Trophoblast cell (in vitro differentiated cells and primary cell): ENCODE data around the gene EFNA4.

Experiments used
- DNase-seq, 2 donors: peaks; one replicate each; pipeline ENCODE4 v3.0.0-alpha.2; 2016
- H2AFZ ChIP-seq: 2 replicates; pipeline ENCODE4 v1.6.1; 2013; ENCODE audit warnings: low read length, moderate library complexity, mild to moderate bottlenecking; ENCODE audit not compliant: insufficient read depth, poor library complexity
- H2AK5ac ChIP-seq: 2 replicates; pipeline ENCODE4 v1.6.1; 2013; ENCODE audit warnings: mild to moderate bottlenecking, low read length
- H2BK120ac ChIP-seq: 2 replicates; pipeline ENCODE4 v1.6.1; 2013; ENCODE audit warnings: low read length, mild to moderate bottlenecking, moderate library complexity; ENCODE audit not compliant: insufficient read depth, poor library complexity
- H2BK12ac ChIP-seq: 2 replicates; pipeline ENCODE4 v1.6.1; 2013; ENCODE audit warnings: mild to moderate bottlenecking, low read length, moderate library complexity
- H2BK5ac ChIP-seq: 2 replicates; pipeline ENCODE4 v1.6.1; 2013; ENCODE audit warnings: low read length, low read depth, moderate library complexity, mild to moderate bottlenecking; ENCODE audit not compliant: poor library complexity
- H3K14ac ChIP-seq: 2 replicates; pipeline ENCODE4 v1.6.1; 2013; ENCODE audit warnings: mild to moderate bottlenecking, low read length
- H3K18ac ChIP-seq: 2 replicates; pipeline ENCODE4 v1.6.1; 2013; ENCODE audit warnings: mild to moderate bottlenecking, low read length
- H3K23ac ChIP-seq: 2 replicates; pipeline ENCODE4 v1.6.1; 2013; ENCODE audit warnings: low read length
- H3K27ac ChIP-seq: 2 replicates; pipeline ENCODE4 v1.5.1; 2013; ENCODE audit warnings: low read depth, mild to moderate bottlenecking, inconsistent platforms, low read length, moderate library complexity
- H3K27me3 ChIP-seq: 2 replicates; pipeline ENCODE4 v1.6.1; 2013; ENCODE audit warnings: inconsistent platforms, mild to moderate bottlenecking, low read length, moderate library complexity; ENCODE audit not compliant: insufficient read depth
- H3K36me3 ChIP-seq, 2 experiments: 1 replicate in 1 of 2; 2 replicates in 1 of 2; pipeline ENCODE4 v1.6.1; 2013; ENCODE audit warnings: low read length in 2 of 2, mild to moderate bottlenecking in 2 of 2, moderate library complexity in 1 of 2; ENCODE audit not compliant: insufficient read depth in 2 of 2, control insufficient read depth in 1 of 2
- H3K4ac ChIP-seq: 2 replicates; pipeline ENCODE4 v1.6.1; 2013; ENCODE audit warnings: low read depth, mild to moderate bottlenecking, low read length, moderate library complexity
- H3K4me1 ChIP-seq, 2 experiments: 1 replicate in 1 of 2; 2 replicates in 1 of 2; pipeline ENCODE4 v1.6.1; 2013; ENCODE audit warnings: low read length in 2 of 2, mild to moderate bottlenecking in 2 of 2, moderate library complexity in 1 of 2; ENCODE audit not compliant: insufficient read depth in 2 of 2, control insufficient read depth in 1 of 2
- H3K4me2 ChIP-seq: 2 replicates; pipeline ENCODE4 v1.6.1; 2013; ENCODE audit warnings: inconsistent platforms, mild to moderate bottlenecking, low read length, moderate library complexity
- H3K4me3 ChIP-seq: 2 replicates; pipeline ENCODE4 v1.5.1; 2013; ENCODE audit warnings: mild to moderate bottlenecking, low read depth, low read length, inconsistent platforms
- H3K79me1 ChIP-seq: one replicate; pipeline ENCODE4 v1.6.1; 2013; ENCODE audit warnings: low read length
- H3K79me2 ChIP-seq: 2 replicates; pipeline ENCODE4 v1.6.1; 2013; ENCODE audit warnings: low read length, mild to moderate bottlenecking; ENCODE audit not compliant: control insufficient read depth, insufficient read depth, poor library complexity
- H3K9ac ChIP-seq: 2 replicates; pipeline ENCODE4 v1.6.1; 2013; ENCODE audit warnings: mild to moderate bottlenecking, low read length
- H3K9me3 ChIP-seq: 2 replicates; pipeline ENCODE4 v1.6.1; 2013; ENCODE audit warnings: low read depth, mild to moderate bottlenecking, control low read depth, inconsistent platforms, low read length; ENCODE audit not compliant: insufficient read depth
- H4K12ac ChIP-seq: 2 replicates; pipeline ENCODE4 v1.6.1; 2013; ENCODE audit warnings: low read depth, mild to moderate bottlenecking, low read length, moderate library complexity
- H4K8ac ChIP-seq: 2 replicates; pipeline ENCODE4 v1.6.1; 2013; ENCODE audit warnings: low read depth, mild to moderate bottlenecking, low read length, moderate library complexity
- H4K91ac ChIP-seq: one replicate; pipeline ENCODE4 v1.6.1; 2013; ENCODE audit warnings: low read depth, mild to moderate bottlenecking, low read length, moderate library complexity
- WGBS: extraction: QIAGEN DNeasy Blood & Tissue Kit; methylation state at CpG from one replicate; pipeline ENCODE4 v1.1.7; 2013; ENCODE audit warnings: missing lambda C conversion rate; ENCODE audit not compliant: insufficient read length, insufficient coverage; ENCODE audit errors: extremely low coverage; 5-methylcytosine and 5-hydroxymethylcytosine counted together

EFNA4 gene

DNA sequence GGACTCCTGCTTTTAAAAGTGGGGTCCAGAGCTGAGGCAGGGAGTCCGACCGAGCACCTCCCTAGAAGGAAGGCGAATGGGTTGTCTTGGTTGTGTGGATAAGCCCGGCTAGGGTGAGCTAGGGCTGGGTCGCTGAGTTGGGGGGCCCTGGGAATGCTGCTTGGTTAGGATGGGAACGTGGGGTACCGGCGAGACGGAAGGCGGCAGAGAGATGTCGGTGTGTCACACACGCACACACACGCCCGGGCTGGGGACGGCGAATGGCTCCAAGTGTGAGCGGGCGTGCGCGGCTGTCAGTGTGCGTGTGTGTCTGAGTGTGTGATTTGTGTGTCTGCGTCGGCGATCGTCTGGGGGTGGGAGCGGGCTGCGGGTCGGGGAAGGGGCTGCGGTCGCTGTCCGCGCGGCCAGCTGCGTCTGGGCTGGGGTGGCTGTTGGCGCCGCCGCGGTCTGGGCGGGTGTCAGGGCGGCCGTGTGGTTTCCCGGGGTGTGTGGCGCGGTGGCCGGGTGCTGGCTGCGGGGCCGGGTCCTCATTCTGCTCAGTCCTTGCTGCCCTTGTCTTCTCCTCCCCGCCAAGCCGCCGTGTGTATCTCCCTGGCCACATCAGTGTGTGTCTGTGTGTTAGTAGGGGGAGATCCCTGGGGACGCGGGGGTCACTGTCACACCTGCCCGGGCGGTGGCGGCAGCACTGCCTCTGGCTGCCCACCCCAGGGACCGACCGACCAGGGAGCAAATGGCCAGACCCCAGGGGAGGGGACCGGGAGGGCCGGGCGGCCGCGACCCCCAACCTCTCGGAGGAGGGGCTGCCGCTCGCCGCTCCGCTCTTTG lies 16.2 kb downstream of the EFNA4 start:
- no CpG with 5 or more reads among the region's 67 CpGs for WGBS
- H3K23ac ChIP-seq, result peak overlapping the region; percentile 86
- H3K18ac ChIP-seq, result no peak overlapping the region
- H3K27ac ChIP-seq, result no peak overlapping the region
- H2AFZ ChIP-seq, result no peak overlapping the region
- H2BK5ac ChIP-seq, result no peak overlapping the region
- H3K36me3 ChIP-seq, result no peaks in the 10 kb centered on the region
- no peak for DNase-seq
- no peaks in the 10 kb centered on the region for H3K79me2 ChIP-seq
- no peak overlapping the region for H2AK5ac ChIP-seq
- H3K4me2 ChIP-seq, result peak overlapping the region; percentile 79
- H4K91ac ChIP-seq, result no peak overlapping the region
- no peak overlapping the region for H4K12ac ChIP-seq
- H4K8ac ChIP-seq, result no peak overlapping the region
- peaks cover 51% of the 10 kb centered on the region for H3K27me3 ChIP-seq
- no peak overlapping the region for H3K14ac ChIP-seq
- peaks cover 8% of the 10 kb centered on the region for H3K9me3 ChIP-seq
- no peak overlapping the region for H2BK120ac ChIP-seq
- H3K79me1 ChIP-seq, result no peaks in the 10 kb centered on the region
- H3K4me1 ChIP-seq, result peaks cover 21 to 32% of the 10 kb centered on the region in 2 experiments
- H2BK12ac ChIP-seq, result no peak overlapping the region
- H3K4me3 ChIP-seq, result no peak overlapping the region
- H3K9ac ChIP-seq, result no peak overlapping the region
- no peak overlapping the region for H3K4ac ChIP-seq

DNA sequence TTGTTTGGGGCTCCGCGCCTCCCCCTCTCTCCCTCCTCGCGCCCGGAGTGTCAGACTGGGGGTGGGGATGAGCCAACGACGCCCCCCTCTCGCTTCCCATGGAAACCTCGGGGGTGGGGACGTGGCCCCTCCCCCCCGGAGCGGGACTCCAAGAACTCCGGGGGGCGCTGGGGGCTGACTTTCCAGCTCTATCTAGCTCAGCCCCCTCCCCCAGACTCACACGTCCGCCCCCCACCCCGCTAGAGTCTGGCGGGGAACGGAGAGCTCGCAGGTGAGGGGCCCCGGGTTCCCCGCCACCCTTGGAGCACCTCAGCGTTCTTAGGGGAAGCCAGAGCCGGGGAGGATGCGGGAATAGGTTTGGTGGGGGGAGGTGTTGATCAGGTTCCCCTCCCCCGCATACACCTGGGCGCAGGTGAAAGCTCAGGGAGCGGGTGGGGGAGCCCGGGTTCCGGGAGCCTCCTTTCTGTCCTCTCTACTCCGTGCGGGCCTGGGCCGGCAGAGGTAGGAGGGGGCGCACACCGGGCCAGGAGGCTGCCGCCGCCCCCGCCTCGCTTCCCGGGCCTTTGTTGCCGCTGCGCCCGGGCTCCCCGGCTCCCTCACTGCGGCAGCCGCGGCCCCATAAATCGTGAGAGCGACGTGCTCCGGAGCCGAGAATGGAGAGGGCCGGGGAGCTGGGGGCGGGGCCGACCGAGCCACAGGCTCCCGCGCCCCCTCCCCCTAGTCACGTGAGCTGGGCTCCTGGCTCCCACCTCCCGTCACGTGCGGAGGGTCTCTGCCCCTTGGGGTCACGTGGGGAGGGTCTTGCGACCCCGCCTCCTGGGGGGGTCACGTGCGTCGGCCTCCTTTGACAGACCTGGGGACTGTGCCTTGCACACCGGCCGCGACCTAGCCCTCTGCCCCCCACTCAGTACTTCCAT lies 17.0 kb downstream of the EFNA4 start:
- H3K4me2 ChIP-seq, result peak overlapping the region; percentile 79
- no peak overlapping the region for H4K91ac ChIP-seq
- H3K4me1 ChIP-seq, result peaks cover 23 to 35% of the 10 kb centered on the region in 2 experiments
- H3K4ac ChIP-seq, result no peak overlapping the region
- H2AK5ac ChIP-seq, result no peak overlapping the region
- no peak overlapping the region for H2BK120ac ChIP-seq
- no CpG with 5 or more reads among the region's 71 CpGs for WGBS
- H3K79me2 ChIP-seq, result no peaks in the 10 kb centered on the region
- H2BK12ac ChIP-seq, result no peak overlapping the region
- peaks cover 51% of the 10 kb centered on the region for H3K27me3 ChIP-seq
- no peak for DNase-seq
- H3K18ac ChIP-seq, result no peak overlapping the region
- no peak overlapping the region for H2BK5ac ChIP-seq
- no peak overlapping the region for H3K14ac ChIP-seq
- no peaks in the 10 kb centered on the region for H3K36me3 ChIP-seq
- no peak overlapping the region for H3K4me3 ChIP-seq
- no peak overlapping the region for H4K8ac ChIP-seq
- H3K9ac ChIP-seq, result no peak overlapping the region
- H3K79me1 ChIP-seq, result peaks cover 4% of the 10 kb centered on the region
- H4K12ac ChIP-seq, result no peak overlapping the region
- no peak overlapping the region for H3K27ac ChIP-seq
- H3K23ac ChIP-seq, result peak overlapping the region; percentile 15
- H2AFZ ChIP-seq, result no peak overlapping the region
- peaks cover 8% of the 10 kb centered on the region for H3K9me3 ChIP-seq

DNA sequence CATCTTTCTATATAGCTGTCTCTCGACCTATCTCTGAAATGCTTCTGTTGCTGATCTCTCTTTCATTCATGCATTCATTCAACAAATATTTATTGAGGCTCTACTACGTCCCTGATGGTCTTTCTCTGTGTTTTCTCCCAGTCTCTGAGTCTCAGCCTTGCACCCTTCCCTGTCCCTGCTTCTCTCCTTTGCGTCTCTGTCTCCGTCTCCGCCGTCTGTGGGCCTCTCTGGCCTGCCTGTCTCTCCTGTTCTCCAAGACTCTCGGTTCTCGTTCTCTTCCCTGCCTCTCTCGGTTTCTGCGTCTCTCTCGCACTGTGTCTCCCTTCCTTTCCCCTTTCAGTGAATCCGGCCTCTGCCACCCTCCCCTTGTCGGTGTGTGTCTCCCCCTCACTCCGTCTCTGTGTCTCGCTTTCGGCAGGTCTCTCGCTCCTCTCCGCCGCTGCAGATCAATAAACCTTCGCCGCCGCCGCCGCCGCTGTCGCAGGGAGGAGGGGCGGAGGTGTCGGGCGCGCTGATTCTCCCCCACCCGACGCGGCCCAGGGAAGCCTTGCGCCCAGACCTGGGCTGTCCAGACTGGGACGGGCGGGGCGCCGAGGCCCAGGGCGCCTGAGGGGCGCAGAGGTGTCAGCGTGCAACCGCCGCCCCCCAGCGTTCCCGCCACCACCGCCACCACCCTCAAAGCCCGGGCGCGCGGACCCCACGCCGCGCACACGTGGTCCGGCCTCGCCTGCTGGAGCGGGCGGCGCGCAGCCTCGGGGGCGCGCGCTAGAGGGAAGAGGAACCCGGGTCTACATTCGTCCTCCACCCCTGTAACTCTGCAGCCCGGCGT lies 18.1 kb downstream of the EFNA4 start:
- Histone ChIP-seq H2AK5ac (no peak overlapping the region), H2BK5ac (no peak overlapping the region), H4K12ac (no peak overlapping the region), H2AFZ (no peak overlapping the region), H3K36me3 (no peaks in the 10 kb centered on the region), H3K27ac (no peak overlapping the region), H3K18ac (no peak overlapping the region), H3K9ac (no peak overlapping the region), H3K23ac (no peak overlapping the region), H3K4me3 (no peak overlapping the region), H3K27me3 (peaks cover 51% of the 10 kb centered on the region), H3K9me3 (peaks cover 8% of the 10 kb centered on the region), H4K8ac (no peak overlapping the region), H3K4me2 (peak overlapping the region; percentile 79), H3K14ac (no peak overlapping the region), H2BK12ac (no peak overlapping the region), H2BK120ac (no peak overlapping the region), H3K79me1 (peaks cover 5% of the 10 kb centered on the region), H3K79me2 (no peaks in the 10 kb centered on the region), H4K91ac (no peak overlapping the region), H3K4ac (no peak overlapping the region), H3K4me1 (peaks cover 29 to 41% of the 10 kb centered on the region in 2 experiments)
- WGBS, result no CpG with 5 or more reads among the region's 68 CpGs
- no peak for DNase-seq
